Daoy (cell line): ENCODE results near the gene HTRA3. TPM values are rescaled to one million over a fixed set of nuclear protein-coding genes. Genes with fewer than 3 reads are reported as not detected.

Experiments
- DNase-seq: peaks from one replicate; pipeline ENCODE4 v3.0.0-alpha.2; 2015; ENCODE audit warnings: low read depth
- total RNA-seq: library from RNA; depleted of rRNA; stranded (reverse); fragments of >200 nt; shearing (Covaris generic); gene quantifications from 2 replicates; pipeline ENCODE4 v1.2.3, GENCODE V29; 2014

HTRA3 gene
- total RNA-seq, 1 experiment from 2014 or later: 0.11 TPM

DNA sequence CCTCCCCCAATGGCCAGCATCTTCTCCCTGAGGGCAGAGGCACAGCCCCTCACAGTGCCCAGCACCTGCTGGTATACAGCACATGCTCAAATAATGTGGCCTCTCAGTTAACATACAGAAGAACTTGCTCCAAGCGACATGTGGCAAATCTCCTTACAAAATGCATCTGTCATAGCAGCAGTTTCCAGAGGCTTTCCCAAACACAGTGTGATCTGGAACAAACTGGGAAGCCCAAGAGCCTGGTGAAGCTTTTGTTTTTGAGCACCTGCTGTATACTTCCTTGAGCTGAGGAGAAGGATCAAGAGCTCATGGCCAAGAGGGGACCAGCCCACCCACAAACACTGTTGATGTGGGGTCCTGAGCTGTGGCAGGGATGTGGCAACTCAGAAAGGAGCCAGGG lies 34.8 kb upstream of the HTRA3 start:
- DNase-seq: no peak

DNA sequence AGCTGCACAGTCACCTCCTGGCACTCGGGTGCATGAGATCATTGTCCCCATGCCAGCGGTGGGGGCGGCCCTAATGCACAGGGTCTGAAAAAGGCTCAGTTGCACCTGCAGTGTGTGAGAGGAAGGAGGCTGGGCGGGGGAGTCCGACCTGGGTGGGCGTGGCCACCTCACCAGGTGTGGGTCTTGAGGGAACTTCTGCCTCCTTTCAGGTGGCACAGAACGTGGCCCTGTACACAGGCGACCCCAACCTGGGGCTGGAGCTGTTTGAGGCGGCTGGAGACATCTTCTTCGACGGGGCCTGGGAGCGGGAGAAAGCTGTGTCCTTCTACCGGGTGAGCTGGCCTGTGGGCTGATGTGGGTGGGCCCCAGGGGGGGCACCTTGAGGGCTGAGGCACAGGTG lies 34.3 kb upstream of the HTRA3 start:
- DNase-seq: no peak

DNA sequence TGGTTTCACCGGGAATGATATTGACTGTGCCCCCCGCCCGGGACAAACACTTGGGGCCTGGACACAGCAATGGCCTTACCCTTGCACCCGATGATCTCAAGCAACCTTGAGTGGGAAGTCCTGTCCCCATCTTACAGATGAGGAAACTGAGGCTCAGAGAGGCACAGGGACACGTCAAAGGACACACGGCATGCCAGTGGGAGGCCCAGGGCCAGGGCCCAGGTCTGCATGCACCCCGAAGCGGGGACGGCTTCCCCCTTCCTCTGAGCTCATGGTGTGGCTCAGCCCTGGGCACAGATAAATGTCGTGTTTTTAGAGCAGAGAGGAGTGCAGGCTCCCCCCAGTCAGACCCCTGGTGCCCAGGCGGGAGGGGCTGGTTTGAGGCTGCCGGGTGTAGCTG lies 33.9 kb upstream of the HTRA3 start:
- no peak for DNase-seq

DNA sequence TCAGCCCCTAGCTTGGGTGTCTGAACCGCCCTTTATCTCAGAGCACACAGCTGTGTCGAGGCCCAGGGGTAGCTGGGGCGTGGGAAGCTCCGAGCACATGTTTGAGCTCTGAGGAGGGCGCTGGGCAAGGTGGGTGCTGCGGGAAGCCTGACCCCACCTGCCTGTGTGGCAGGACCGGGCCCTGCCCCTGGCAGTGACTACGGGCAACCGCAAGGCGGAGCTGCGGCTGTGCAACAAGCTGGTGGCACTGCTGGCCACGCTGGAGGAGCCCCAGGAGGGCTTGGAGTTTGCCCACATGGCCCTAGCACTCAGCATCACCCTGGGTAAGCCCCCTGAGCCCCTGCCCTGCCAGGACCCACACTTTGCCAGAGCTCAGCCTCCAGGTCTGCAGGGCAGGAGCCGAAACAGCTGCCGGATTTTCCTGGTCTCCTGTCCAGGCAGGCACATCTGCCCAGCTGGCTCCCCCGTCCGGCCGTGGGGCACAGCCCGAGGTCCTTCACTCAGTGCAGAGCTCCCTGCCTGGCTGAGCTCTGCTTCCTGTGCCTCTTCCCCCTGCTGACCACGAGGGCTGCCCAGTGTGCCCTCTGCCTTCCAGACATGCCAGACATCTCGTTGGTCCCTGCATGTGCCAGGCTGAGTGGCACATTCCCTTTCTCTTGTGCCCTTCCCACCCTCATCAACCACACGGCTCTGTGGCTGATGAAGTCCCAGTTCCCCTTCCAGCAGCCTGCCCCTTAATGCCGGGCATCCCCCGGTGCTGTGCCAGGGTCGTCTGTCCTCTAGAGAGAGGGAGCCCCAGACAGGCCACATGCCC lies 33.2 kb upstream of the HTRA3 start:
- DNase-seq: no peak

DNA sequence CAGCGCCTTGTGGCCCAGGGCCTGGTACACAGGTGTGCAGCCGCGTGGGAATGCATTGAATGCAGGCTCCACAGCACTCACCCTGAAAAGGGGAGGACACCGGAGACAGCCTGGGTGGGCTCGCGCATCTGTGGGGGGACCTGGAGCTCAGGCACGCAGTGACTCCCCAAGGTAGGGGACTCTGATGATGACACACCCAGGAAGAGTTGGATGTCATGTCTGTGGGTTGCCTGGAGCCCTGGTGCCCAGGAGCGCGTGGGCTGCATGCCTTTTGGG lies 32.7 kb upstream of the HTRA3 start:
- no peak for DNase-seq

DNA sequence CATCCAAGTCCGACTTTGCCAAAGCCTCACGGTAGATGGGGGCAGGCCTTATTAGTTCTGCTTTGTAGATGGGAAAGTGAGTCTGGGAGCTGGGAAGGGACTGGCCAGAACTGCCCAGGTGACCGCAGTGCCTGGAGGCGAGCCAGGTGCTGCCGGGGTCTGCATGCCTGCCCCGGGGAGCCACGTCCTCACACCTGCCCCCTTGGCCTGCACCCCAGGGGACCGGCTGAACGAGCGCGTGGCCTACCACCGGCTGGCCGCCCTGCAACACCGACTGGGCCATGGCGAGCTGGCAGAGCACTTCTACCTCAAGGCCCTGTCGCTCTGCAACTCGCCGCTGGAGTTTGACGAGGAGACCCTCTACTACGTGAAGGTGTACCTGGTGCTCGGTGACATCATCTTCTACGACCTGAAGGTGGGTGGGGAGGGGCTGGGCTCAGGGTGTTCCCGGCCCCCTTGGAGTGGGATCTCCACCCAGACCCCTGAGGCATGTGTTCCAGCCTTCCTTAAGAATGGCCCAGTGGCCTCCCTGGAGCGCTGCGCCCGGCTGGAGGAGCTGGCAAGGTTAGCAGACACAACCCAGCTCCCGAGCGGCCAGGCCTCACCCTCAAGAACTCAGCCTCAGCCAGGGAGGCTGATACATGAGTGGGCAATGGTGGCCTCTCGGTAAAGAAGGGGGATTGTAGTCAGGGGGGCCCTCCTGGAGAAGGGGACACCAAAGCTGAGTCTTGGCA lies 32.1 kb upstream of the HTRA3 start:
- DNase-seq: no peak

DNA sequence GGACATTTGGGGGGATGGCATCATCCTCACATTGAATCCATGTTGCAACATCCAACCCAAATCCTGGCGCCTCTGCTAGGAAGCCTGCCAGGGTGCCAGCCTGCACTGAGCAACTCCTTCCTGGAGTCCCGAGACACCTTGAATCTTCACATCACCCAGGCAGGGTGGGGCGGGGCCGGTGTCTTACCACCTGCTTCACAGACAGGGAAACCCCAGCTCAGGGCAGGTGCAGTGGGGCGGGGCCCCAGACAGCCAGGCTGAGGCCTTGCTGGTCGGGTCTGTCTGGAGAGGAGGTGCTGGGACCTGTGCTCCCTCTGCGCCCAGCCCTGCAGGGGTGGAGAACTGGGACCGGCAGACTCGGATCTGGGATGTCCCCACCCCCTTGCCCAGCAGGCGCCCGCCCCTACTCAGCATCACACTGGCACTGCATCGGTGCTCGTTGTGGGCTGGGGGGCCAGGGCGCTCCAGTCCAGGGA lies 31.5 kb upstream of the HTRA3 start:
- no peak for DNase-seq

DNA sequence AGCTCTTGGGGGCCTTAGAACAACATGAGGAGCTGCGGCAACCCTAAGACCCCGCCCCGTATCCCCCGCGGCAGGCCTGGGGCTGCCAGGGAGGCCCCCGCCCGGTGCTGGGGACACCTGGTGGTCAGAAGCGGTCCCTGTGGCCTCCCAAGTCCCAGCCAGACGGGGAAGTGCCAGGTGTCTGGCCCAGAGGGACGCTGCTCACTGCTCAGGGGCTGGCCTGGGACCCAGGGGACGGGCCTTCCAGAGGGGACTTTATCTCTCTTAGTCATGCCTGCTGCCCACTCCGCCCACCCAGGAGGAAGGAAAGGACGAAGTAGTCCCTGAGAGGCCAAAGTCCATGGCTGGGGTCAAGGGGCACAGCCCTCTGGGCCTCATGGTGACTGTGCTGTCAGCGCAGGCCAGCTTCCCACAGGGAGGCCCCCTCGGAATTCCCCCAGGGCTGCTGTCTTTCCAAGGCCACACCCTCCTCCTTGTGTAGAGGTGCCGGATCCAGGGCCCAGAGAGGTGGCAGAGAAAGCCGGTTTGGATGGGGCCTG lies 31.0 kb upstream of the HTRA3 start:
- DNase-seq: no peak

DNA sequence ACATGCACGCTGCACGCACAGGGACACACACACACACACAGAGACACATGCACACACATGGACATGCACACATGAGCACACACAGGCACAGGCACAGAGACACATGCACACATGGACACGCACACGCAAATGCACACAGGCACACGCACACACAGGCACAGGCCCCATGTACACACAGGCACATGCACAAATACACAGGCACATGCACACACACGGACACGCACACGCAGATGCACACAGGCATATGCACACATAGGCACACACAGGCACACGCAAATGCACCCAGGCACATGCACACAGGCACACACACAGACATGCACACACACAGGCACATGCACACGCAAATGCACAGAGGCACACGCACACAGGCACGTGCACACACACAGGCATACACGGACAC lies 30.3 kb upstream of the HTRA3 start:
- DNase-seq: no peak

DNA sequence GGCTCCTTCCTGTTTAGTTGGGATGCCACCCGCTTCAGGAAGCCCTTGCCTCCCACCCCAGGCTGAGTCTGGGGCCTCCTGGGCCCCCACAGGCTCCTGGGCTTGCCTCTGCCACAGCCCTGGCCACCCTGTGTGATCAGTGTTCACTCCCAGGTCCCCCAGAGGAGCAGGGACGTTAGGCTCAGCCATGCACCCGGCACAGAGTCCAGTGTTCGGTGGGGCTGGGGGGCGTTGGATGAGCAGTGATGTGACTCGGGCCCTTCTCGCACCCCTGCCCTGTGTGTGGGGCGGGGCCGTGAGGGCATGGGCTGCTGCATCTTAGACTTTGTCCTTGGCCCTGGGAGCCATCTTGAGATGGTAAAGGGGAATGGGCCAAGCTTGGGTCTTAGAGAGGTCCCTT lies 29.9 kb upstream of the HTRA3 start:
- no peak for DNase-seq

DNA sequence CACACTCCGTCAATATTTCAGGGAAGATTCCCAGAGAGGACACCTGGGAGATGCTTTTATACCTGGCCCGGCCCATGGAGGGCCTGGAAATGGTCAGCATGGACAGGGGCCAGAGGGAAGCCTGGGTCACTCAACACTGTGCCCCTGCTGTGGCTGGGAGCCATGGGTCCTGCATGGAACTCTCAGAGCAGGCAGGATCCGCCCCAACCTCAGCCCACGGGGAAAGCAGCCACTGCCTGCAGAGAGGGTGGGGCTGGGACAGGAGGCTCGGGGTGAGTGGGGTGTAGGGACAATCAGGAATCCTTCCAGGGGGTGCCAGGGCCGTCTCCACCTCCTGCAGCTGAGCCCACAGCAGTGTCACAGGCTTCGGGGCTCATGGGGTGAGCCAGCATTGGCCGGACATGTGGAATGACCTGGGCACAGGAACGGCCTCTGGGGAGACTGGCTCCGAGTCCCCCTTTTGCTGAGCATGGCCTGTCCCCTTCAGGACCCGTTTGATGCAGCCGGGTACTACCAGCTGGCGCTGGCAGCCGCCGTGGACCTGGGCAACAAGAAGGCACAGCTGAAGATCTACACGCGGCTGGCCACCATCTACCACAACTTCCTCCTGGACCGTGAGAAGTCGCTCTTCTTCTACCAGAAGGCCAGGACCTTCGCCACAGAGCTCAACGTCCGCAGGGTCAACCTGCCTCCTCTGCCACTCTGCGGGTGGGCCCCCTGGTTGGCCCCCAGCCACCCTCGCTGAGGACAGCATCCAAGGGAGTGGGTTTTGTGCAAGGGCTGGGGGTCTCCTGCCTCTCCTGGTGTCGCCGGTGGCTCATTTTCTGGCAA lies 29.1 kb upstream of the HTRA3 start:
- no peak for DNase-seq

DNA sequence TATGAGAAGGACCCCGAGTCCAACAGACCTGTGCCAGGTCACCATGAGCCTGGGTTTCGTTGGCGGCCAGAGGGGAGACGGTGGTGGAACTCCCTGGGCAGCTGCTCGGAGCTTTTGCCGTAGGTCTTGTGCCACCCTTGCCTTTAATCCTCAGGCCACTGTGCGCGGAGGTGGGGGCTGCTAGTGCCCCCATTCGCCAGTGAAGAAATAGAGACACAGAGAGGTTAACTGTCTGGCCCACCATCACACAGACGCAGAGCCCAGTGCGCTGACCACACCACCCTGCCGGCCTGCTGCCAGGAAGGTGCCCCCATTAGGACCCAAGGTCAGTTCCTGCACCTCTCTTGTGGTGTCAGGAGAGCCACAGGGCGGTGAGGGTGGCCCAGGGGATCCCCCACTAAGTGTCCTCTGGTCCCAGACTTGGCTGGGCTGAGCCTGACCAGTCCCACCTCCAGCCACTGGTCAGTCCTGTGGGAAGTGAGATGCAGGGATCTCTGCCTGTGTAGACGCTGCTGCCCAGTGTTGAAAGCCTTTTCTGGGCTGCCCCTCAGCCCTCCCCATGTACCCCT lies 28.3 kb upstream of the HTRA3 start:
- DNase-seq: no peak

DNA sequence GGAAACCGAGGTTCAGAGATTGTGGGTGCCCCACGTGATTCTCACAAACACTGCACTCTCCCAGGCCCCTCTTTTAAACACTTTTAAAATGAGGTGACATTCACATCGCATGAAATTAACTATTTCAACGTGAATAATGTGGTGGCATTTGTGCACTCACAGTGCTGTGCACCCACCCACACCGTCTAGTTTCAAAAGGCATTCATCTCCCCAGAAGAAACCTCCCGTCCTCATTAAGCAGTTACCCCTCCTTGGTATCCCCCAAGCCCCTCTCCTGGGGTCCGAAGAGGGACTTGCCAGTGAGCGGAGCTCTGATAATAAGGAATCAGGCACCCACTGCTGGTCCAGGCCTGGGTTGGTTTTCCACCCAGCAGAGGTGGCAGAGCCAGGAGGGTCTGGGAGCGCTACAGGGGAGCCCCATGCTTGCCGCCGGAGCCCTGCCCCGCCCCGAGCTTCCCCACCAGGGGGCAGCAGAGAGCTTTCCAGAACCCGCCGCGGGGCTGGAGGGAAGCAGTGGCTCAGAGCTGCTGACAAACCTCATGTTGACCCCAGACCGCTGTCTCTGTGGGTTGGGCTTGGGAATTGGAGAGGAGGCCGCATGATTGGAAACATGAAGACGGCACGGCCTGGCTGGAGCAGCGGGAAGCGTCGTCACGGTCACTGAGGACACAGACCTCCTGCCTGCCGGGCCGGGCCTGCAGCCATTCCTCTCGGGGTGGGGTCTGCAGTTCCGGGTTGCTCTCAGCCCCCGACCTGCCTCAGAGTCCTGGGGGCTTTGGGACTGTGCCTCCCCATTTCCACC lies 27.5 kb upstream of the HTRA3 start:
- DNase-seq: peak; percentile 81

DNA sequence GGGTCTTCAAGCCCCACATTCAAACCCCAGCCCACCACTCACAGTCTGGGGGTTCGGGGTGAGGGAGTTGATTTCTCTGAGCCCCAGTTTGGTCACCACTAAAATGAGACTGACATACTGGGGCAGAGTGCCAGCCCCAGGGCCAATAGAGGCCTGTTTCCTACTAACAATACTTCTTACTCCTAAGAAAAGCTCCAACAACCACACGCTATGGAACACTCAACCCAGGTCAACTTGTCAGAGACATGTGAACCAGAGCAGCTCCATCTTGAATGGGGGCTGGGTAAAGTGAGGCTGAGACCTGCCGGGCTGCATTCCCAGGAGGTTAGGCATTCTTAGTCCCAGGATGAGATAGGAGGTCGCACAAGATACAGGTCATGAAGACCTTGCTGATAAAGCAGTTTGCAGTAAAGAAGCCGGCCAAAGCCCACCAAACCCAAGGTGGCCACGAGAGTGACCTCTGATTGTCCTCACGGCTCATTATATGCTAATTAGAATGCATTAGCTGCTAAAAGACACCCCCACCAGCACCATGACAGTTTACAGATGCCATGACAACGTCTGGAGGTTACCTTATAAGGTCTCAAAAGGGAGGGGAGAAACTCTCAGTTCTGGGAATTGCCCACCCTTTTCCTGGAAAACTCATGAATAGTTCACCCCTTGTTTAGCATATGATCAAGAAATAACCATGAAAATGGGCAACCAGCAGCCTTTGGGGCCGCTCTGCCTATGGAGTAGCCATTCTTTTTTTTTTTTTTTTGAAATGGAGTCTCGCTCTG lies 26.6 kb upstream of the HTRA3 start:
- no peak for DNase-seq

DNA sequence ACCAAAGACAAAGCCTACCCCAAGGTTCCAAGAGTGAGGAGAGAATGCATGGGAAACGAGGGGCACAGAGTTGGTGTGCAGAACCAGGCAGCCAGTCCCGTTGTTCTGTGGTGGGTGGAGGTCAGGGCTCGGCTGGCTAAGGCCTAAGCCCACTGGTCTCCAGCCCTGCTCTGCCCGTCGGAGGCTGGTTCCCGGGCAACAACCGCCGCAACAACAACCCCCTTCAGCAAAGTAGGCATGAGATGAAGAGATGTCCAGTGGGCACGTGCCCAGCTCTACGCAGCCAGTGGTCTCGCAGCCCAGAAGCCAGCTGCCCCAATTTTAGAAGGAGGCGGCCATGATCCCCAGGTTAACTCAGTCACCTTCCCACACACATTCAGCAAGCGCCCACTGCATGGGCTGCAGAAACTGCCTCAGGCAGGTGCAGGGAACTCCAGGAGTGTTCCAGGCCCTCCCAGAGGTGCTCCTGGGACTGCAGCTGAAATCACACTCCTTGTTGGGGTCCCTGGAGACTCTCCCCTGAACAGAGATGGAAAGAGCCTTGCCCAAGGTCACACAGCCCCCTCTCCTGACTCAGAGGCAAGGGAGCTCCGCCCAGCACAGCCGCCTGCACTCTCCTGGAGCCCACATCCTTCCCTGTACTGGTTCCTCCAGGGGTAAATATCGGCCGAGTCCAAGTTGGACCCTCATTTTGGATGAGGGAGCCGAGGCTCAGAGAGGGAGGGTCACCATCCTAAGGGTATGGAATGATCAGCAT lies 25.4 kb upstream of the HTRA3 start:
- DNase-seq: no peak

DNA sequence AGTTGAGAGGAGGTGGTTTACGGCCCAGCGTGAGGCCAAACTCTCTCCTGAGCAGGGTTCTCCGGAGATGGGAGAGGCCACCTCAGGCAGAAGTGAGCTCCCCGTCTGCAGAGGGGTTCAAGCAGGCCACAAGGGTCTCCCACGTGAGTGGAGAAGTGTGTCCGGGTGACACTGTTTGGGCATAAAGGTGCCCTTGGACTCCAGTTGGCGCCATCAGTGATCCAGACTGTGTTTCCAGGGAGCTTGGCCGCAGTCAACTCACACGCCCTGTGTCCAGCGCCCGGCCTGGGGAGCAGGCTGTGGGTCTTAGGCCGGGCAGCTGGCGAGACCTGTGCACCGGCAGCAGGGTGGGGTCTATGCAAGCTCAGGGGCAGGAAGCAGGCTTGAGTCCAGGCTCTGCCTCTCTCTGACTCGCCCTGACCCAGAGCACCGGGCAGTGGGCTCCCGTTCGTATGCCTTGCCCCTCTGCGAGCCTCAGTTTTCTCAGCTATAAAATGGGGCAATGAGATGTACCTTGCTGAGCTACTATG lies 24.6 kb upstream of the HTRA3 start:
- DNase-seq: no peak

DNA sequence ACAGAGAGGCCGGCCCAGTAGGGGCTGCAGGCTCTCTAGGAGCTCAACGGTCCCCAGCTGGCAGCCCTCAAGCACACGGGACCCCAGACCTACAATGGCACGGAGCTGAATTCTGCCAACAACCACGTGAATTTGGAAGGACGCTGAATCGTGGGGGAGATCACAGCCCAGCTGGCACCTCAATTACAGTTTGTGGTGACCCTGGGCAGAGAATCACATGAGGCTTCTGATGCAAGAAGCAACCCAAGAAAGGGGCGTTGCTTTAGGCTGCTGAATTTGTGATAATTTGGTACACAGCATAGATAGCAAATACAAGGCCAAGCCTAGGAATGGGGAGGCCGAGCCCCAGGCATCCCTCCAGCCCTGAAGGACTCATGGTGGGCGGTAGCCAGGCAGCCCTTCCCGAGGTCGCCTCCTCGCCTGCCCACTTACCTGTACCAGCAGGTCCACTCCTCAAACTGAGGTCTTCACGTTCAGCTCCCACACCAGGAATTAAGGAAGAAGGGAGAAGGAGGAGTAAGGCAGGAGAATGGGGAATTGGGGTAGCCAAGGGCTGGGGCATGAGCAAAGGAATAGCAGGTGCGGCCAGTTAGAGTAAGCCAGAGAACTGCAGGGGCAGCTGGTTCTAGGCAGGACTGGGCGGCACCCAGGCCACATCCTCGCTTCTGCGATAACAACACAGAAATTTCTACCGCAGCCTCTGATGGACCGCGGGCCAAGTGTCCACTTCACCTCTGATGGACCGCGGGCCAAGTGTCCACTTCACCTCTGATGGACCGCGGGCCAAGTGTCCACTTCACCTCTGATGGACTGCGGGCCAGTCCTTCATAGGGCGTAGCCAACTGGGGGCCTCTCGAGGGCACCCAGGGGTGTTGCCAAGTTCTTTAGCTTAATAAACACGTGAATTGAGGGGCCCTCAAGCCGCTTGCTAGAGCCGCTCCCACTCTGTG lies 23.4 kb upstream of the HTRA3 start:
- no peak for DNase-seq
